A549 (cell line): ENCODE measurements around the gene NR4A1.

Experiments
- BHLHE40 ChIP-seq: IDR thresholded peaks from 2 replicates; pipeline ENCODE4 v1.6.1; 2012; ENCODE audit warnings: low read depth, low read length, inconsistent platforms
- CHD4 ChIP-seq: fragments of 200-600 bp; sonication (generic); IDR thresholded peaks from 2 replicates; pipeline ENCODE4 v1.6.1; 2016; ENCODE audit warnings: antibody characterized with exemption, mild to moderate bottlenecking, borderline replicate concordance
- CTCF ChIP-seq: fragments of >200 bp; sonication (Bioruptor Twin); formaldehyde crosslinking; IDR thresholded peaks from 3 replicates; pipeline ENCODE4 v1.5.1; 2016
- E2F6 ChIP-seq: IDR thresholded peaks from 2 replicates; pipeline ENCODE4 v1.6.1; 2012; ENCODE audit warnings: low read depth, borderline replicate concordance
- EHMT2 ChIP-seq: fragments of 200-600 bp; sonication (generic); IDR thresholded peaks from 2 replicates; pipeline ENCODE4 v1.6.1; 2016; ENCODE audit warnings: antibody characterized with exemption, low read depth, mild to moderate bottlenecking, moderate library complexity
- EP300 ChIP-seq, 2 experiments: fragments of >200 bp; sonication (Bioruptor Twin); formaldehyde crosslinking; IDR thresholded peaks; 2 replicates in 1 of 2; 3 replicates in 1 of 2; pipeline ENCODE4 v1.6.1; 2016 to 2017
- GATA3 ChIP-seq: IDR thresholded peaks from 2 replicates; pipeline ENCODE4 v1.6.1; 2012; ENCODE audit warnings: borderline replicate concordance
- MAZ ChIP-seq: fragments of 150-350 bp; IDR thresholded peaks from 2 replicates; pipeline ENCODE4 v1.6.1; 2014; ENCODE audit warnings: antibody characterized with exemption, low read depth, low read length, borderline replicate concordance
- PBX3 ChIP-seq: IDR thresholded peaks from 2 replicates; pipeline ENCODE4 v1.6.1; 2012
- POLR2A ChIP-seq: IDR thresholded peaks from 2 replicates; pipeline ENCODE4 v1.6.1; 2012; ENCODE audit warnings: mild to moderate bottlenecking, low read length
- RNF2 ChIP-seq: fragments of 200-600 bp; sonication (generic); IDR thresholded peaks from 2 replicates; pipeline ENCODE4 v1.6.1; 2016; ENCODE audit warnings: low read depth, mild to moderate bottlenecking, antibody characterized with exemption, moderate library complexity, borderline replicate concordance
- SREBF2 ChIP-seq: fragments of 450-650 bp; IDR thresholded peaks from 2 replicates; pipeline ENCODE4 v1.6.1; 2014; ENCODE audit warnings: mild to moderate bottlenecking, moderate library complexity

- TF ChIP-seq EP300 (IDR thresholded peaks at IDR 0.05) = no peak
- TF ChIP-seq GATA3 = no peak
- no peak for TF ChIP-seq POLR2A
- TF ChIP-seq CHD4 = no peak
- no peak for TF ChIP-seq CTCF
- TF ChIP-seq EHMT2 = no peak
- no peak for TF ChIP-seq RNF2
- TF ChIP-seq E2F6 = no peak
- no peak for TF ChIP-seq BHLHE40
- TF ChIP-seq PBX3 = no peak
- no peak for TF ChIP-seq SREBF2
- TF ChIP-seq MAZ = peak; percentile 18; the same call in 1 of the 2 replicates
Observed at GRCh38 chr12:52058631-52059361, 7.6 kb downstream of the NR4A1 start.
